Measurements from ENCODE around the gene CASZ1. TPM values are rescaled to one million over a fixed set of nuclear protein-coding genes. Genes with fewer than 3 reads are reported as not detected.

CASZ1 gene
- total RNA-seq, 1 donor from 2014 or later, result 11.8 TPM

DNA sequence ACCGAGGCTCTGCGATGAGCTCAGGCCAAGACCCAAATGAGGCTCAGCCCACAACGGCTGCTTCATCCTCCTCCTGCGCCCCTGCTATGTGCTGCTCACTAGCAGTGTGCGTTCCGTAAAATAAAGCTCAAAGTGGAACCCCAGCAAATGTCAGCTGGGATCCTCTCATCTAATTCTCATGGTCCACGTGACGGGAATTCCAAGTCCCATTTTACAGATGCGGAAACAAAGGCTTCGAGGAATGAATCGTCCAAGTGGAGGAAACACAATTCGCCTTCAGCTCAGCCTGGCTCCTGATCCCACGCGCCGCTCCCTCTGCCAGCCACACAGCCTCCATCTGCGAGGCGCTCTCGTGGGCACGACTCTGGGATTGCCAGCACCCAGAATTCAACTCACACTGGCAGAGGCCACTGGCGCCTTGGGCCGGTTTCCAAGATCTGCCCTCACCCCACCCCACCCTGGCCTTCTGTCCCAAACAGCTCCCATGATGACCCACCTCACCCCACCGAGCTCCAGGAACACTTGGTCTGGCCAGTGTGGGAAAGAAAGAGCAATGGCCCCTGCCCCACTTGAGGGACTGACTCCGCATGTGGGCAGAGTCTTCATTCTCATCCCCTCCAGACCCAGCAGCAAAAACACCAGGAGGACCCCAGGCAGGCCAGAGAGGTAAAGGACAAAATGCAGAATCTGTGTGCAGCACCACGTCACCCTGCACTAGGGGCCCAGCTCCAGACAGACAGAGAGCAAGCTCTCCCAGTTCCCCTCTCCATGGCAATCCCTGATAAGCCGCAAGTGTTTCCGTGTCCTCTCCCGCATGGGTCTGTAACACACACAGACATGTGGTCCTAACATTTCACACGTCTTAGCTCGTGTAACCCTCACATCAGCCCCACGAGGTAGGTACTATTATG lies 10.5 kb downstream of the CASZ1 start:
- TF ChIP-seq CTCF (conservative IDR thresholded peaks at IDR 0.05; ENCODE audit: low read depth, low read length), result no peak
- no peak for DNase-seq (ENCODE audit: low read depth)

DNA sequence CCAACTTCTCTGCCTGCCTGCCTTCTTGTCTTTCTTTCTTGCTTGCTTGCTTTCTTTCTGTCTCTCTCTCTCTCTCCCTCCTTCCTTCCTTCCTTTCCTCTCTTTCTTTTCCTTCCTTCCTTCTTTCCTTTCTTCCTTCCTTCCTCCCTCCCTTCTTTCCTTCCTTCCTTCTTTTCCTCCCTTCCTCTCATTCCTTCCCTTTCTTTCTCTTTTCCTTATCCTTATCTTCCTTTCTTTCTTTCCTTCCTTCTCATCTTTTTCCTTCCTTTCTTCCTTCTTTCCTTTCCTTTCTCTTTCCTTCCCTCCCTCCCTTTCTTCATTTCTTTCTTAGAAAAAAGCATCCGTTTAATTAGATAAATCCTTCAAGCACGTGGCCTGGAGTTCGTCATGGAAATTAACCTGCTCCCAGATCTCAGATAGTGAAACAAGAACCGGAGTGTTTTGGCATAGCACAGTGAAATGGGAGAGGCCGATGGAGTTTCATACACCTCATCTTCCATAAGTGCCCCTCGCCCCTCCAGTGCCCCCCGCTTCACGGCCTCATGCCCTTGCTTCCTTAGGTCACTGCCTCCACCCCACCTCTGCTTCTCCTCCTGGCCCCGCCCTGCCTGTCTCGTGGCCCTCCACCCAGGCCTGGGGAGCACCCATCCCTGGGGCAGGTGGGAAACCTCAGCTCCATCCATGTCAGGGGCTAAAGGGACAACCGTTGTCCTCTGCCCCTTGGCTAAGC lies 11.3 kb downstream of the CASZ1 start:
- TF ChIP-seq CTCF (conservative IDR thresholded peaks at IDR 0.05; ENCODE audit: low read depth, low read length), result no peak

More for the DNA sequence above, 10.5 kb downstream of the CASZ1 start:
- no peak overlapping the region for H3K4me3 ChIP-seq (ENCODE audit: low read depth, low read length)

GRCh38 chr1:10782491-10783244 lies 13.8 kb downstream of the CASZ1 start:
- TF ChIP-seq CTCF (conservative IDR thresholded peaks at IDR 0.05; ENCODE audit: low read depth, low read length), result no peak
- DNase-seq (ENCODE audit: low read depth), result no peak
- H3K4me3 ChIP-seq (ENCODE audit: low read depth, low read length), result no peak overlapping the region

More for the DNA sequence above, 11.3 kb downstream of the CASZ1 start:
- no peak overlapping the region for H3K4me3 ChIP-seq (ENCODE audit: low read depth, low read length)
- no peak for DNase-seq (ENCODE audit: low read depth)

DNA sequence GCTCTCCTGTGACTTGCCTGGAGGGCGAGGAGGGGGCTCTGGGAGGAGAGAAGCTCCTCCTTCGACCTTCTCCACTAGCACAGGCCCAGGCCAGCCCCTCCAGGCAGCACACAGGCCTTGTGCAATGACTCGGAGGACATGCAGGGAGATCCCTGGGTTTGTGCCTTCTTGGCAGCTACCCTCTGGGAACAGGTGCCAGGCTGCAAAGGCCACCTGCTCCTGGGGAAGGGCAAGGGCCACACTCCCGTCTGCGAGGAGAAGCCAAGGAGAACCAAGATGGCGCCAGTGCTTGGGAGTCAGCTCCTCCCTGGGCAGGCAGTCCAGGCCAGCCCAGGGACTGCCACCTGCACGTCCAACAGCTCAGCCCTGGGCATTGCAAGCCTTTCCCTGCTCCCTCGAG lies 15.3 kb downstream of the CASZ1 start:
- DNase-seq (ENCODE audit: low read depth), result no peak
- no peak overlapping the region for H3K4me3 ChIP-seq (ENCODE audit: low read depth, low read length)
- TF ChIP-seq CTCF (conservative IDR thresholded peaks at IDR 0.05; ENCODE audit: low read depth, low read length), result no peak

DNA sequence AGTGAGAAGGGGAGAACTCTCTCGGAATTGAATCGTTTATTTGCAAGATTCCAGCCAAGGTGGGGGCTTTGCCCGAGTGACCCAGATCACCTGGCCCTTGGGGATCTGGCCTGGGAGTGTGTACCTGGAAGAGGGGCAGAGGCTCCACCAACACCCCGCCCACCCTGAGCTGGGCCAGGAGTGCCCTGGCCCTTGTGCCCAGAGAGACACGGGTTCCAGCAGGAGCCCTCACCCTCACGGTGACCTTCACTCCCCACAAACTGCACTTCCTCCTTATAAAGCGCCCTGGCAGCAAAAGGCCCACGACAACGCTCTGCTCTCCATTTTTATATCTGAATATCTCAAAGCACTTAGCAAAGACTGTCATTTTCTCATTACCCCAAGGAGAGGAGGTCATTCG lies 16.6 kb downstream of the CASZ1 start:
- no peak overlapping the region for H3K4me3 ChIP-seq (ENCODE audit: low read depth, low read length)
- no peak for DNase-seq (ENCODE audit: low read depth)
- TF ChIP-seq CTCF (conservative IDR thresholded peaks at IDR 0.05; ENCODE audit: low read depth, low read length), result no peak

GRCh38 chr1:10779201-10779600 lies 17.2 kb downstream of the CASZ1 start:
- no peak for TF ChIP-seq CTCF (conservative IDR thresholded peaks at IDR 0.05; ENCODE audit: low read depth, low read length)
- H3K4me3 ChIP-seq (ENCODE audit: low read depth, low read length), result no peak overlapping the region
- DNase-seq (ENCODE audit: low read depth), result no peak

All from epithelial cell of proximal tubule (primary cell).